Neural progenitor cell (in vitro differentiated cells): ENCODE measurements around the gene SPAG6.

ENCODE experiments used
- EZH2 ChIP-seq: fragments of 200-600 bp; sonication (generic); IDR thresholded peaks from 2 replicates; pipeline ENCODE4 v1.6.1; 2017; ENCODE audit warnings: antibody characterized with exemption, mild to moderate bottlenecking, moderate library complexity
- TF ChIP-seq, protein P1 (sequence below): fragments of 200-600 bp; sonication (generic); IDR thresholded peaks from 2 replicates; pipeline ENCODE4 v1.5.1; 2017; ENCODE audit warnings: antibody characterized with exemption, mild to moderate bottlenecking

DNA sequence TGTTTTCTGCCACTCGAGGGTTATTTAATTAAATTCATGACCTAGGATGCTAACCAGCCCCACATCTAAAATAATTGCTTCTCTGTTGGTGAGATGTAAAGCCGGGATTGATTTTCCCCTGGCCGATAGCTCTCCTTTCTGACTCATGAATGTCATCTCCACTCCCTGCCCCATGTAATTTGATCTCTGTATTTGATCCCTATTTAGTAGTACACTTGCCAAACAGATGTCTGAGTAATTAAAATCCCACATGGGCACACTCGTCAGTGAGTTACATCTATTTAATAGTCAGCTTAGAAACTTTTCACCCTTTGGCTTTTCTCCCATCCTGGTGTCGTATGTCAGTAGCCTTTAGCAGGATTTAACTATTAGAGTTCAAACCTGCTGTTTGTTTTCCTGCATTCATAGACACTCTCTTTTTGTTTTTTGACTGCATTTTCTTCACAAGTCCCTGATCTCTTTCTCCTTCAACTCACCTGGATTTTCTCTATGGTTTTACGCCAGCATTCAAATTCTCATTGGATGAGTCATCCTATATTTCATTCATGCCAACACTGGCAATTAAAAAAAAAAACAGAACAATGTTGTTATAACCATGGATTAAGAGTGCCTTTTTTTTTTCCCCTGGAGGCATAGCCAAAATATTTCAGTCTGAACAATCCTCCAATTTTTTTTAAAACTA is 82.7 kb downstream of the SPAG6 start:
- TF ChIP-seq, protein P1, sequence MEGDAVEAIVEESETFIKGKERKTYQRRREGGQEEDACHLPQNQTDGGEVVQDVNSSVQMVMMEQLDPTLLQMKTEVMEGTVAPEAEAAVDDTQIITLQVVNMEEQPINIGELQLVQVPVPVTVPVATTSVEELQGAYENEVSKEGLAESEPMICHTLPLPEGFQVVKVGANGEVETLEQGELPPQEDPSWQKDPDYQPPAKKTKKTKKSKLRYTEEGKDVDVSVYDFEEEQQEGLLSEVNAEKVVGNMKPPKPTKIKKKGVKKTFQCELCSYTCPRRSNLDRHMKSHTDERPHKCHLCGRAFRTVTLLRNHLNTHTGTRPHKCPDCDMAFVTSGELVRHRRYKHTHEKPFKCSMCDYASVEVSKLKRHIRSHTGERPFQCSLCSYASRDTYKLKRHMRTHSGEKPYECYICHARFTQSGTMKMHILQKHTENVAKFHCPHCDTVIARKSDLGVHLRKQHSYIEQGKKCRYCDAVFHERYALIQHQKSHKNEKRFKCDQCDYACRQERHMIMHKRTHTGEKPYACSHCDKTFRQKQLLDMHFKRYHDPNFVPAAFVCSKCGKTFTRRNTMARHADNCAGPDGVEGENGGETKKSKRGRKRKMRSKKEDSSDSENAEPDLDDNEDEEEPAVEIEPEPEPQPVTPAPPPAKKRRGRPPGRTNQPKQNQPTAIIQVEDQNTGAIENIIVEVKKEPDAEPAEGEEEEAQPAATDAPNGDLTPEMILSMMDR = no peak
- no peak for TF ChIP-seq EZH2
